Measurements from ENCODE around the gene PPP1R1C.

GRCh38 chr2:182166406-182166805, 180.8 kb downstream of the PPP1R1C start:
- TF ChIP-seq POLR2A (IDR thresholded peaks at IDR 0.05) (no peak), POLR2AphosphoS5 (IDR thresholded peaks at IDR 0.05; ENCODE audit: insufficient read depth in 1 of 2, low read depth in 1 of 2) (no peak), CTCF (IDR thresholded peaks at IDR 0.05) (no peak)

All from vagina (tissue), 2 donors.